Panc1 (cell line): ENCODE data around the gene DDX10.

Experiments used
- CTCF ChIP-seq: fragments of 450-650 bp; IDR thresholded peaks from 2 replicates; pipeline ENCODE4 v1.5.1; 2017; ENCODE audit warnings: mild to moderate bottlenecking
- POLR2AphosphoS5 ChIP-seq: IDR thresholded peaks from 2 replicates; pipeline ENCODE4 v1.6.1; 2012; ENCODE audit warnings: mild to moderate bottlenecking, low read depth, low read length, moderate library complexity
- SIN3A ChIP-seq: IDR thresholded peaks from 2 replicates; pipeline ENCODE4 v1.6.1; 2012; ENCODE audit warnings: low read depth, mild to moderate bottlenecking, low read length, moderate library complexity, borderline replicate concordance; ENCODE audit not compliant: insufficient read depth

- TF ChIP-seq CTCF (no peak), SIN3A (no peak), POLR2AphosphoS5 (no peak)
Measured at GRCh38 chr11:108943853-108944252, 279.0 kb downstream of the DDX10 start.
